CD4-positive, alpha-beta T cell (primary cell): Measurements from ENCODE around the gene EDEM1. TPM values are rescaled to one million over a fixed set of nuclear protein-coding genes. Genes with fewer than 3 reads are reported as not detected.

Experiments used
- ATAC-seq: fragments of 200-7000 bp; cut with Tn5 transposase; one replicate; pipeline ENCODE4 v1.10.0; 2022; ENCODE audit warnings: mild to moderate bottlenecking; ENCODE audit not compliant: poor library complexity
- CTCF ChIA-PET: fragments of 350-600 bp; sonication (Branson Sonifier 250); formaldehyde crosslinking; loops from one replicate; lab custom pipeline; 2021; ENCODE audit warnings: antibody characterized with exemption, inconsistent platforms; lab: Charles Lee
- POLR2A ChIA-PET: fragments of 350-600 bp; sonication (Branson Sonifier 250); formaldehyde crosslinking; loops from one replicate; lab custom pipeline; 2021; ENCODE audit warnings: antibody characterized with exemption, inconsistent platforms; lab: Charles Lee
- DNase-seq, 14 experiments: peaks; one replicate each; pipeline ENCODE4 v3.0.0-alpha.2; 2013 to 2020; ENCODE audit warnings: mixed read lengths in 2 of 14
- H3K27ac ChIP-seq, 2 donors: one replicate each; pipeline versions ENCODE4 v1.5.1 to v1.7.0; 2013; ENCODE audit warnings: low read length in 2 of 2, low read depth in 1 of 2, mild to moderate bottlenecking in 1 of 2
- H3K27me3 ChIP-seq, 2 experiments: 1 replicate in 1 of 2; 2 replicates in 1 of 2; pipeline versions ENCODE4 v1.6.1 to v1.7.0; 2013; ENCODE audit warnings: low read length in 2 of 2, control low read depth in 1 of 2, mild to moderate bottlenecking in 1 of 2, moderate library complexity in 1 of 2; ENCODE audit not compliant: insufficient read depth in 2 of 2, control insufficient read depth in 1 of 2
- H3K36me3 ChIP-seq: one replicate; pipeline ENCODE4 v1.6.1; 2013; ENCODE audit warnings: low read length, control low read depth; ENCODE audit not compliant: insufficient read depth
- H3K4me1 ChIP-seq: one replicate; pipeline ENCODE4 v1.6.1; 2013; ENCODE audit warnings: low read length, control low read depth; ENCODE audit not compliant: insufficient read depth
- H3K4me3 ChIP-seq: one replicate; pipeline ENCODE4 v1.5.1; 2013; ENCODE audit warnings: mild to moderate bottlenecking, low read length, moderate library complexity
- H3K9me3 ChIP-seq, 2 experiments: 1 replicate in 1 of 2; 2 replicates in 1 of 2; pipeline versions ENCODE4 v1.6.1 to v1.7.0; 2013; ENCODE audit warnings: low read length in 2 of 2, mild to moderate bottlenecking in 2 of 2, control low read depth in 1 of 2, moderate library complexity in 1 of 2; ENCODE audit not compliant: control insufficient read depth in 1 of 2, insufficient read depth in 1 of 2
- H3K27ac Mint-ChIP-seq: one replicate; pipeline ENCODE4 v1.8.0; 2020; ENCODE audit warnings: mixed read lengths
- H3K27me3 Mint-ChIP-seq: one replicate; pipeline ENCODE4 v1.8.0; 2021; ENCODE audit warnings: mixed read lengths
- H3K36me3 Mint-ChIP-seq: one replicate; pipeline ENCODE4 v1.8.0; 2021; ENCODE audit warnings: low read depth, mixed read lengths
- H3K4me1 Mint-ChIP-seq: one replicate; pipeline ENCODE4 v1.8.0; 2021; ENCODE audit warnings: low read depth, mixed read lengths
- H3K4me3 Mint-ChIP-seq: one replicate; pipeline ENCODE4 v1.8.0; 2020; ENCODE audit warnings: mild to moderate bottlenecking, mixed read lengths
- H3K9me3 Mint-ChIP-seq: one replicate; pipeline ENCODE4 v1.8.0; 2020; ENCODE audit warnings: mixed read lengths
- intact Hi-C, 2 experiments: fragments of 100-400 bp; cut with DNase I in 1 of 2; cut with micrococcal nuclease in 1 of 2; formaldehyde crosslinking; loops; one replicate each; pipeline versions ENCODE4 v1.15.1 to v1.9.0; 2023 to 2025; cut with DNase I, micrococcal nuclease
- total RNA-seq, 174 experiments: library from RNA in 2 of 174; stranded (reverse) in 2 of 174; gene quantifications; one replicate each; pipeline ENCODE4 v1.2.3 and lab custom pipeline; 2021 to 2026
- TF ChIP-seq, protein P1 (sequence below): fragments of 200-600 bp; IDR thresholded peaks from one replicate; pipeline ENCODE4 v1.8.0; 2022; ENCODE audit warnings: antibody characterized with exemption, mild to moderate bottlenecking

Gene EDEM1
- total RNA-seq, 2 experiments from 2014 or later: 106 to 114 TPM

DNA sequence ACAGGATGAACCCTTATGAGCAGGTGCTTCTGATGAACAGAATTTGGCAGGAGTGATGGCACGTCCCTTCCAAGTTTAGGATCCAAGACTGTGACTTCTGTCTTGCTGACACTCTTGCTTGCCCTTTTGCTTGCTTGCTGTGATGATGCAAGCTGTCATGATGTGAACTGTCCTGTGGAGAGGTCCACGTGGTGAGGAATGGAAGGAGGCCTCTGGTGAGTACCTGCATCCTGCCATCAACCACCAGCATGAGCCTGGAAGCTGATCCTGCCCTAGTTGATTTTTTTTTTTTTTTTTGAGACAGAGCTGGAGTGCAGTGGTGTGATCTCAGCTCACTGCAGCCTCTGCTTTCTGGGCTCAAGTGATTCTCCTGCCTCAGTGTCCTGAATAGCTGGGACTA lies 45.5 kb downstream of the EDEM1 start:
- intact Hi-C loops: no loop called here
- H3K27ac ChIP-seq: no peak overlapping the region
- H3K36me3 Mint-ChIP-seq: no peaks in the 10 kb centered on the region
- CTCF ChIA-PET: no interaction called here
- no peaks in the 10 kb centered on the region for H3K27me3 ChIP-seq
- no peaks in the 10 kb centered on the region for H3K4me1 ChIP-seq
- no peaks in the 10 kb centered on the region for H3K27me3 Mint-ChIP-seq
- no peaks in the 10 kb centered on the region for H3K36me3 ChIP-seq
- no peaks in the 10 kb centered on the region for H3K4me1 Mint-ChIP-seq
- no peaks in the 10 kb centered on the region for H3K9me3 Mint-ChIP-seq
- no peaks in the 10 kb centered on the region for H3K9me3 ChIP-seq
- no peak overlapping the region for H3K27ac Mint-ChIP-seq
- TF ChIP-seq, protein P1, sequence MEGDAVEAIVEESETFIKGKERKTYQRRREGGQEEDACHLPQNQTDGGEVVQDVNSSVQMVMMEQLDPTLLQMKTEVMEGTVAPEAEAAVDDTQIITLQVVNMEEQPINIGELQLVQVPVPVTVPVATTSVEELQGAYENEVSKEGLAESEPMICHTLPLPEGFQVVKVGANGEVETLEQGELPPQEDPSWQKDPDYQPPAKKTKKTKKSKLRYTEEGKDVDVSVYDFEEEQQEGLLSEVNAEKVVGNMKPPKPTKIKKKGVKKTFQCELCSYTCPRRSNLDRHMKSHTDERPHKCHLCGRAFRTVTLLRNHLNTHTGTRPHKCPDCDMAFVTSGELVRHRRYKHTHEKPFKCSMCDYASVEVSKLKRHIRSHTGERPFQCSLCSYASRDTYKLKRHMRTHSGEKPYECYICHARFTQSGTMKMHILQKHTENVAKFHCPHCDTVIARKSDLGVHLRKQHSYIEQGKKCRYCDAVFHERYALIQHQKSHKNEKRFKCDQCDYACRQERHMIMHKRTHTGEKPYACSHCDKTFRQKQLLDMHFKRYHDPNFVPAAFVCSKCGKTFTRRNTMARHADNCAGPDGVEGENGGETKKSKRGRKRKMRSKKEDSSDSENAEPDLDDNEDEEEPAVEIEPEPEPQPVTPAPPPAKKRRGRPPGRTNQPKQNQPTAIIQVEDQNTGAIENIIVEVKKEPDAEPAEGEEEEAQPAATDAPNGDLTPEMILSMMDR: no peak
- no peak for DNase-seq
- H3K4me3 ChIP-seq: no peak overlapping the region
- ATAC-seq: no peak
- POLR2A ChIA-PET: interaction anchor here (1.1 kb wide), 1 partner anchor 35 kb away, joined by 3 read pairs; no protein-coding TSS in a partner anchor
- H3K4me3 Mint-ChIP-seq: no peak overlapping the region

DNA sequence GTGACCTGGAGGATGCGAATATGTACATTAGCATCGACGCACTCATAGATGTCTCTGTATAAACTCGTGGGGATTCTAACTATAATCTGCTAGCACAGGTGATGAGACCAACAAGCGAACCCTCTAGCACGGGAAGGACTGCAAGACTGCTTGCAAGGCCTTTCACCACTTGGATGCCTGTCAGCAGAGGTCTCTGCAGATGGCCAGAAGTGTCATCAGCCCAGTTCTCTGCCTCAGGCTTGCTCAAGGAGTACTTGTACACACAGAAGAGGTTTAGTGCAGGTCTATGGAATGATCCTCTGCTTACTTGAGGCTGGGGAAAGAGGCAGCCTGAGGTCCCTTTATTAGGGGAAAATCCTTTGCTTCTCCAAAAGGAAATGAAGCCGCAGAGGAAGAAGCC lies 48.1 kb downstream of the EDEM1 start:
- ChIA-PET POLR2A (no interaction called here), CTCF (no interaction called here)
- no peaks in the 10 kb centered on the region for H3K9me3 Mint-ChIP-seq
- H3K4me1 Mint-ChIP-seq: no peaks in the 10 kb centered on the region
- H3K36me3 Mint-ChIP-seq: no peaks in the 10 kb centered on the region
- no peaks in the 10 kb centered on the region for H3K27me3 ChIP-seq
- no peaks in the 10 kb centered on the region for H3K27me3 Mint-ChIP-seq
- intact Hi-C loops: no loop called here
- TF ChIP-seq, protein P1: no peak
- no peak overlapping the region for H3K4me3 ChIP-seq
- no peak overlapping the region for H3K27ac ChIP-seq
- ATAC-seq (no peak), DNase-seq (no peak)
- H3K9me3 ChIP-seq: no peaks in the 10 kb centered on the region
- H3K4me1 ChIP-seq: no peaks in the 10 kb centered on the region
- no peak overlapping the region for H3K4me3 Mint-ChIP-seq
- no peaks in the 10 kb centered on the region for H3K36me3 ChIP-seq
- no peak overlapping the region for H3K27ac Mint-ChIP-seq

DNA sequence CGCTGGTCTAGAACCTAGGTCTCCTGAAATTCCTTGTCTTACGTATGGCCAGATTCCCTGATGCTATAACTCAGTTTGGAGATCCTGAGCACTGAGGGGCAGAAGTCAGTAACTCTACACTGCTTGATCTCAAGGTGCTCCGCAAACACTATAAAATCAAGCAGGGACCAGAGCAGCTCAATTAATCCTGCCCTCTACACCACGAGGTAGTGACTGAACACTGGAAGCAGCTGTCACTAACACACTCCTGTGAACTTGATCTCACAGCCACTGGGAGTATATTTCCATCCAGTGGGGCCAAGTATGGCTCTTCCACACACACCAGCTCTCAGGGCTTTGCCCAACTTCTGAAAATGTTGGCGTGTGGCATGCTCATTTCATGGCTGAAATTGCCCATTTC lies 51.0 kb downstream of the EDEM1 start:
- TF ChIP-seq, protein P1: no peak
- no peaks in the 10 kb centered on the region for H3K4me1 Mint-ChIP-seq
- Histone ChIP-seq H3K4me1 (no peaks in the 10 kb centered on the region), H3K27ac (no peak overlapping the region), H3K36me3 (no peaks in the 10 kb centered on the region), H3K27me3 (no peaks in the 10 kb centered on the region), H3K4me3 (no peak overlapping the region), H3K9me3 (peaks cover 0 to 10% of the 10 kb centered on the region in 2 experiments)
- H3K36me3 Mint-ChIP-seq: no peaks in the 10 kb centered on the region
- intact Hi-C loops: no loop called here
- ATAC-seq (no peak), DNase-seq (no peak)
- H3K4me3 Mint-ChIP-seq: no peak overlapping the region
- ChIA-PET CTCF (no interaction called here), POLR2A (no interaction called here)
- no peaks in the 10 kb centered on the region for H3K27me3 Mint-ChIP-seq
- peaks cover under 1% of the 10 kb centered on the region for H3K9me3 Mint-ChIP-seq
- no peak overlapping the region for H3K27ac Mint-ChIP-seq
